SKM-1 treated with dmso at 0.1 percent for 144 hours (cell line): ENCODE data around the gene AGR2.
A peak's percentile ranks its signal among the peaks of the same experiment; 100 is the strongest.

Experiments
- DNase-seq: peaks from one replicate; lab custom pipeline; 2025; ENCODE audit not compliant: unreplicated experiment; lab: John Stamatoyannopoulos, UW

Gene AGR2

DNA sequence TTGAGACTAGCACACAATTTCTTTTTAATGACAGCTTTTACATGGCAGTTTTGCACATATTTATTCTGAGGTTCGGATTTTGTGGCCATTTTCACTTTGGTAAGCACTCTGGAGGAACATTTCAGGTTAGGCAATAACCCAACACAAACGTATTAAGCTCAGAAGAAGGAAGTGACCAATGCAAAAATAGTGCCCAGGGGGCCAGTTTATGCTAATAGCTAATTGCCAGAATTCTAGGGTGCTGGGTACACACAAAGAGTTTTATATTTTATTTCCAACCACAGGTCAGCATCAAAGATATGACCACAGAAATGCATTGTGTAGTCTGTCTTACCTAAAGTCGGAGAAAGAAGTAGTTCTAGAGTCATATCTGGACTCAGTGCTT, 8.4 kb upstream of the AGR2 start:
- peak; percentile 66 for DNase-seq

DNA sequence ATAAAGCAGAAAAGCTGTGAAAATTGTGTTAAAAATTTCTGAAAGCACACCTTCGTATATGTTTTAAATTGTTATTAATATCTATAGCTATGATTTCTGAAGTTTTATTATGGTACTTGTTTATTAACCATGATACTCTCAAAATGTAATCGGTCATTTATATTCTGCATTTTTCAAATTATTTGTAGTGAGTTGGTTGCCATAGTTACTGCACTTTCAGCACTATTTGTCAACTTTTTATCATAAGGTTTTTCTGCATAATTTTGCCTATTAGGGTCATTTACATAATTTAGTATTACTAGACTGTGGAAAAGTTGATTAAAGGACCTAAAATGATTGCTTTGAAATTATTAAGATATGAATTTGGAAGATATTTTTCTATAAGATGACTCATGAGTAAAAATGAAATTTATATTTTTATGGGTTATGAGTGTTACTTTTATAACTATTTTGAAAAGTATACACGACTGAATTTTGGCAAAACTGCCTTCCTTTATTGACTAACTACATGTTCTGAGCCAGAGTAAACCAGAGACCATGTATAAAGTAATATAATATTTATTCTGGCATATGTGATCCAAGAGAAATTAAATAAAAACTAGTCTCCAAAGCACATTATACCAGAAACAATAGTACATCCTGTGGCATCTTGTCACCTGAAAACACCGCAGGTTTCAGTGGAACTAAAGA, 7.9 kb upstream of the AGR2 start:
- no peak for DNase-seq

- no peak for DNase-seq
Measured at GRCh38 chr7:16811551-16811950, 6.8 kb upstream of the AGR2 start.

- no peak for DNase-seq
Measured at GRCh38 chr7:16810573-16810972, 5.8 kb upstream of the AGR2 start.

GRCh38 chr7:16810112-16810511, 5.3 kb upstream of the AGR2 start:
- DNase-seq, result no peak

DNA sequence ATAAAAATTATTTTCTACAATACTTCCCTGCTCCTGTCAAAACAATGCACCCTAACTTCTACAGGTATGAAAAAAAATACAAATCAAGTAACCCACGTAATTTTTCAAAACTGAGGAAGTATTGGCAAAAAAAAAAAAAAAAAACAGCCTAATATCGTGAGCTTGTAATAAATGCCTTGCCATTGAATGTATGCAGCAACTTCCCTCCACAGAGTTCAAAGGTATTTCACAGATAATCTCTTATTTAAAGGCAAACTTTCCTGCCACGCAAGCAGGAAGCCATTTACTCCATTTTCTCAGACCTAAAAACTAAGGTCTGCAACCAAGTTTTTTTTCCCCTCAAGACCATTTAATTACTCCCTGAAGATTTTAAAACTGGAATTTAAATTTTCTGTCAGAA, 642 bp upstream of the AGR2 start:
- DNase-seq, result no peak

DNA sequence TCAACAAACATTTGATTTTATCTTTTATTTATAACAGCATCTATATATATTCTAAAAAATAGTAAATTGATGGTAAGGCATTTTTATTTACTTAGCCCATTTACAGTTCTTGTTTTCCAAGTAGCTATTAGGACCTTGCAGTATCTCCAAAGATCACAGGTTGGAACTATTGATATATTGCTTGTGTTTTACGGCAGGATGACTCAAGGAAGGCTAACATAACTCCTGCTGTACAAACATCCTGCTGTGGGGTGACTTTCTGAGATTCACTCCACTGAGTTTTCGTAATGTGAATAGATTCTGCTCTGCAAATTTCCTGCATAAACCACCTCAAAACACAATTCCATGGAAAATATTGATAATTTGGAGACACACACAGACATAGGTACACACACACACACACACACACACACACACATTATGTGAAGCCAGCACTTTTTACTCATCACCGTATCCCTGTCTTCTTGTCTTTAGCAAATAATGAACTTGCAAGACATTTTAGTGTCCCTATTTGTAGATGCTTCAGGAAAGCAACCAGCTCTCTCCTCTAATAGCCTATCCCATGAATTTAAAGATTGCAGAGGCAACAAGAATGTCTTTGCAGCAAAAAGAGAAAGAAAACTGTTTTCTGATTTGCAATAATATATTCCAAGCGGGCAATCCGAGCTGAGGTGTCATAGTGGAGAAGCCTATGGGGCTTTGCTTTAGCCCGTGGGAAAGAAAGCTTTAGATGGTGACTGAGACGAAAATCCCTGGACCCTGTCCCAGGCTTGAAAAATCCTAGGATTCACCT, 722 bp downstream of the AGR2 start:
- no peak for DNase-seq

DNA sequence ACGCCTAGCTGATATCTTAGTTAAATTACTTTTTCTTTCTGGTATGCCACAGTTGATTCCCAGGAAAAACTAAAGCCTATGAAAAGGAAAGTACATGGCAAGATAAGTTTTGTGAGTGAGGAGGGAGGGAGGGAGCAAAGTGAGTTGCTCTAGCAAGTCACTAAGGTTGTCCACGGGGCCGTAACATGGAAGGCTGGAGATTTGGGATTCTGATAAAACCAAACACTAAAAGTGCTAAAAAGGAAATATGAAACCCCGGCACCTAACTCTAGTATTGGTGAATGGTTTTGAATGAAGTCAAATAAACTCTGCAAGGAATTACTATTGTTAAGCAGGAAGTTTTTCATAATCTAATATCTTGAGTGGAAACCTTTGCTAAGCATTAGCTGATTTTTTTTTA, 1.7 kb downstream of the AGR2 start:
- no peak for DNase-seq

GRCh38 chr7:16801579-16801978, 3.2 kb downstream of the AGR2 start:
- DNase-seq, result no peak

DNA sequence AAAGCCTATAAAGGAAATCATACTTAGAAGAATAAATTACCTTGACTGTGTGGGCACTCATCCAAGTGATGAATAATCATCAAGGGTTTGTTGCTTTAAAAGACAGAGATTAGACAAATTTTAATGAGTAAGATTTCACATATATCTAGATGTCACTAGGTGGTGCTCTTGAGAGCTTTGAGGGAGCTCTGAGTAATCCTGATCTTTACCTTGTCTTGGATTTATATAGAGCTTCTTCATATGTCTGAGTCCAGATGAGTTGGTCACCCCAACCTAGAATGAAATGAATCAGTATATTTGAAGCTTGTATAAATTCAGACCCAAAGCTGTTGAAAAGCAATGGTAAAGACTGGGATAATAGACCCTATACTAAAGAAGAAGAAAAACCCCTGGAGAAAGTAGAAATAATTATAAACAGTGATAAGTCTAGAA, 3.7 kb downstream of the AGR2 start:
- peak; percentile 78 for DNase-seq

DNA sequence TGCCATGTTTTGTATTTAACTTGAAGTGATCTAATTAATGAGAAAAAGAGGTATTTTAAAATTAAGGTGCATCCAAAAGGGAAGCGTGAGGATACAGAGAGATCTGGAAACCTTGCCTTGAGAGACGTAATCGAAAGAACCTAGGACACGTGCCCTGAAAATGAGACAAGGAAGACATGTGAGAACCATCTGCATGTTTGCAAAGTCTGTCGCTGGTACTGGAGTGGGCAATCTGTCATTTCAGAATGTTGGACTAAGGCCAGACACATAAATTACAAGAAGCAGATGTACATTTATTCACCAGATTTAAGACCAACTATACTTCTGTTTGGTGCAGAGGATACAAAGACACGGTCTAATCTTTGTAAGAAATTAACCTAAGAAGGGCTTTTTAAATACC, 9.2 kb downstream of the AGR2 start:
- no peak for DNase-seq

DNA sequence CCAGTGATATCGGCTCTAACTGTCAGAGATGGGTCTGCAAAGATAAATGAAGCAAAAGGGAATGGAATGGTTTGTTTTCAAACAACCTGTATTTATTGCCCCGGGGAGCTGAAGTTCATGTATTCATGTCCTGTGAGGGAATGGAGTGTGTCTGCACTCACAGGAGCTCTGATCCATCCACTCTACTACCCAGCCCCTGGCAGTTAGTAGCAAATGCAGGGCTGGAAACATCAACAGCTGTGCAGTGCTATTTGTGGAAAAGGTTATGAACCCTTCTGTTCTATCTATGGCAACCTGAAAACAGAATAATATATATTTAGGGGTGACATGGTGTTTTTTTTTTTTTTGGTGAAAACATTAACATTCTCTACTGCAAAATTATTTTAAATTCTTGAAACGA, 9.8 kb downstream of the AGR2 start:
- no peak for DNase-seq

- no peak for DNase-seq
Measured at GRCh38 chr7:16791905-16792698, 12.7 kb downstream of the AGR2 start.

GRCh38 chr7:16791071-16791470, 13.7 kb downstream of the AGR2 start:
- no peak for DNase-seq

DNA sequence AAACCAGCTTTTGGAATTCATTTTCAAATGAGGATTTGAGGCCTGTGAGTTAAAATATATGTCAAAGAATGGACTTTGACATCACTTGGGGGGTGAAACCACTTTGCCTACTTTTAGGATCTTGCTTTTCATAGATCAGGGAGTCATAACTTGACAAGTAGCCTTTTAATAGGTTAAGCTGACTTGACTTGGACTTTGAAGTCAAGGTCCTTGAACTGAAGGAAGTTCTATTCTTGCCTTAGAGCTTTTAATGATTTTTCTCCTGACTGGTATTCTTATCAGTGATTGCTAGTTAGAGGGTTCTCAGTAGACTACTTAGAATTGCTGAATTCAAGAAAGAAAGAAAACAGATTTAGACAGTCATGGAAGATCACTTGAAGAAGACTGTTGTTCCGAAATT, 17.7 kb downstream of the AGR2 start:
- no peak for DNase-seq

DNA sequence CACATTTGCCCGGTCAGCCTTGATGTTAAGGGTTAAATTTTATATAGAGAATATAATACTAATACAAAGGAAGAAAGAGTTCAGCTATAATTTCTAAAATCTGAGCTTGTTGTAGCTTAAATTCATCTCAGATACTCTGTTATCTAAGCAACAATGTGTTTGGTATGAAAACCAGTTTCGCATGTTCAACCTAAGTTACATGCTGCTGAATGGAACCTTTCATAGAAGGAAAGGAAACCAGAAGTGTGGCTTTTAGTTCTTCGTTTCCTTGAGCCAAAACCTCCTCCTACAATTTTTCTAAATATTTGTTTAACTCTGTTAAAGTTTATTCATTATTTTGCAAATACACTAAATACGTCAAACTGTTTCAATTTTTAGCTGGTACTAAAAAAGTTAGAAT, 18.5 kb downstream of the AGR2 start:
- DNase-seq, result no peak

- no peak for DNase-seq
Measured at GRCh38 chr7:16785846-16786245, 19.0 kb downstream of the AGR2 start.

GRCh38 chr7:16785321-16785720, 19.5 kb downstream of the AGR2 start:
- no peak for DNase-seq

DNA sequence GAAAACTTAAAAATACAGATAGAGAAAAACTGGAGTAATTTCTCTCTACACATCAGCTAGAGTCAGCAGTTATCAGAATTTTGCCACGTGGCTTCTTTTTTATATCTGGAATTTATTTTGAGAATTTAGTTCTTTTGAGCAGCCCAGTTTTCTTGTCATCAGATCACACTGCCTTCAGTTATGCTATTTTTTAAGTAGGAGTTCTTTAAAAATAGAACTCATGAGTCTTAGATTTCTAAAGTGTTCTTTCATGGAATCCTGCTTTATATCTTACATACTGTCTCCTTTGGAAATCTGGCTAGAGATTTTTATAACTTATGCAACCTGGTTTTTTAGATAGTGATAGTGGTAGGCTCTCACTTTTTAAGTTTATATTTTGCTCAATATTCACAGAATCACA, 24.2 kb downstream of the AGR2 start:
- no peak for DNase-seq

DNA sequence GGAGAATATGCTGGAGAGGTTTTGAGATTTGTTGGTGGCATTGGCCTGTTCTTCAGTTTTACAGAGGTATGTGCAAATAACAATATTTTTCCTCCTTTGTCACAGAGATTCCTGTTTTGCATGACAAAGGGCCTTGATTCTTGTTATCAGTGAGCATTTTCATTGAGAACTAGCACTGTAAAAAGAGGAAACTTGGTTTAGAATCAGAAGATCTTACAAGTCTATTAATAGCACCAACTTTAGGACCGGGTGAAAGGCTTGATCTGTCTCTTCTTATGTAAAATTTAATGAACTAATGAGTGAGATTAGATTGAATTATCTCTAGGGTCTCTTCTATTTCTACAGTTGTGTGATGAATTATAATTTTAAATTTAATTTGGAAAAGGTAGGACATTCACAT, 25.7 kb downstream of the AGR2 start:
- DNase-seq, result no peak

- no peak for DNase-seq
Measured at GRCh38 chr7:16778476-16778875, 26.3 kb downstream of the AGR2 start.

- no peak for DNase-seq
Measured at GRCh38 chr7:16776053-16776452, 28.7 kb downstream of the AGR2 start.
